NCI-H2196 (cell line): Measurements from ENCODE around the gene KRT14.
A peak's percentile ranks its signal among the peaks of the same experiment; 100 is the strongest.

Experiments
- DNase-seq: peaks from one replicate; lab custom pipeline; 2025; ENCODE audit not compliant: unreplicated experiment; lab: John Stamatoyannopoulos, UW

Gene KRT14

DNA sequence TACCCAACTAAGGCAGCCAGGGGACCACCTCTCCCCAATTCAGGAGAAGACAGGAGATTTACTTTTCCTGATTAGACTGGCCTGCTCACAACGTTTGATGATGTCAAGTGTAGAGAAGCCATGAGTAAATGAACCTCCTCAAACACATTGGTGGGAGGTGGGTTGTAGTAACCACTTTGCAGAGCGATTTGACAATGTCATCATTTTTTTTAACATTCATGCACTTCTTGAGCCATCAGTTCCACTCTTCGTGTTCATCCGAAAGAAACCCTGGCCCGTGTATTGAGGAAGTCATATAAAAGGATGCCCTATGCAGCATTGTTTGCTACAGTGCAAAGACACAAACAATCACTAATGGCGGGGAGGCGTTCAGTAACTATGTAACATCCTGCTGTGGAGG, 53.1 kb downstream of the KRT14 start:
- DNase-seq = no peak

DNA sequence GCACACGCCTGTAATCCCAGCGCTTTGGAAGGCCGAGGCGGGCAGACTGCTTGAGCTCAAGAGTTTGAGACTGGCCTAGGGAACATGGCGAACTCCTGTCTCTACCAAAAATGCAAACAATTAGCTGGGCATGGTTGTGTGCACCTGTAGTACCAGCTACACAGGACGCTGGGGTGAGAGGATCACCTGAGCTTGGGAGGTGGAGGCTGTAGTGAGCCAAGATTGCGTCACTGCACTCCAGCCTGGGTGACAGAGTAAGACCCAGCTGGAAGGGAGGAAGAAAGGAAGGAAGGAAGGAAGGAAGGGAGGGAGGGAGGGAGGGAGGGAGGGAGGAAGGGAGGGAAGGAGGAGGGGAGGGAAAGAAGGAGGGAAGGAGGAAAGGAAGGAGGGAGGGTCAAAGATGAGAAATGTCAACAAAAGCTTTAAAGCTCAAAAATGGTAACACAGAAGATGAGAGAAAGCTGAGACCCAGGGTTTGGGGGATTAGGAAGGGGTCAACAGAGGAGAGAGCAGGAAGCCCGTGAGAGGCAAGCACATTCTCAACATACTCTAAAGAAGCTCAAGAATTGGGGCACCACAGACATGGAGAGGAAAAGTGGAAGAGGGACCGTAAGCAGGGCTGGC, 53.6 kb downstream of the KRT14 start:
- DNase-seq = peak; percentile 12
